KMS-11 (cell line): ENCODE data around the gene CAPZB.

ENCODE experiments used
- H2AFZ ChIP-seq: fragments of 200-600 bp; sonication (generic); 2 replicates; pipeline ENCODE4 v1.6.1; 2016; ENCODE audit warnings: antibody characterized with exemption, mixed run types, low read depth
- H3K27ac ChIP-seq: fragments of 200-600 bp; sonication (generic); 2 replicates; pipeline ENCODE4 v1.6.1; 2016; ENCODE audit warnings: mild to moderate bottlenecking, mixed run types
- H3K27me3 ChIP-seq: fragments of 200-600 bp; sonication (generic); 2 replicates; pipeline ENCODE4 v1.6.1; 2017; ENCODE audit warnings: mild to moderate bottlenecking, low read depth, mixed run types, moderate library complexity; ENCODE audit not compliant: insufficient read depth
- H3K36me3 ChIP-seq: fragments of 200-600 bp; sonication (generic); 2 replicates; pipeline ENCODE4 v1.6.1; 2017; ENCODE audit warnings: mild to moderate bottlenecking, mixed run types; ENCODE audit not compliant: insufficient read depth
- H3K4me1 ChIP-seq: fragments of 200-600 bp; sonication (generic); 2 replicates; pipeline ENCODE4 v1.6.1; 2016; ENCODE audit warnings: mild to moderate bottlenecking, low read depth, mixed run types; ENCODE audit not compliant: poor library complexity, severe bottlenecking
- H3K4me2 ChIP-seq: fragments of 200-600 bp; sonication (generic); 2 replicates; pipeline ENCODE4 v1.7.0; 2016; ENCODE audit warnings: mild to moderate bottlenecking, mixed run types
- H3K4me3 ChIP-seq: fragments of 200-600 bp; sonication (generic); IDR thresholded peaks from 2 replicates; pipeline ENCODE4 v1.6.1; 2017; ENCODE audit warnings: low read depth, low read length, mixed read lengths; ENCODE audit not compliant: insufficient read depth
- H3K79me2 ChIP-seq: fragments of 200-600 bp; sonication (generic); 2 replicates; pipeline ENCODE4 v1.6.1; 2016; ENCODE audit warnings: low read depth, mixed run types; ENCODE audit not compliant: insufficient read depth
- H3K9ac ChIP-seq: fragments of 200-600 bp; sonication (generic); 2 replicates; pipeline ENCODE4 v1.6.1; 2016; ENCODE audit warnings: mild to moderate bottlenecking, mixed run types
- H4K20me1 ChIP-seq: fragments of 200-600 bp; sonication (generic); 2 replicates; pipeline ENCODE4 v1.6.1; 2016; ENCODE audit warnings: mild to moderate bottlenecking, mixed run types; ENCODE audit not compliant: insufficient read depth
- TF ChIP-seq, protein P1 (sequence below): fragments of 200-600 bp; sonication (generic); conservative IDR thresholded peaks from 2 replicates; pipeline ENCODE4 v1.6.1; 2017; ENCODE audit warnings: low read depth, mild to moderate bottlenecking, antibody characterized with exemption, low read length, moderate library complexity, mixed read lengths

CAPZB gene

DNA sequence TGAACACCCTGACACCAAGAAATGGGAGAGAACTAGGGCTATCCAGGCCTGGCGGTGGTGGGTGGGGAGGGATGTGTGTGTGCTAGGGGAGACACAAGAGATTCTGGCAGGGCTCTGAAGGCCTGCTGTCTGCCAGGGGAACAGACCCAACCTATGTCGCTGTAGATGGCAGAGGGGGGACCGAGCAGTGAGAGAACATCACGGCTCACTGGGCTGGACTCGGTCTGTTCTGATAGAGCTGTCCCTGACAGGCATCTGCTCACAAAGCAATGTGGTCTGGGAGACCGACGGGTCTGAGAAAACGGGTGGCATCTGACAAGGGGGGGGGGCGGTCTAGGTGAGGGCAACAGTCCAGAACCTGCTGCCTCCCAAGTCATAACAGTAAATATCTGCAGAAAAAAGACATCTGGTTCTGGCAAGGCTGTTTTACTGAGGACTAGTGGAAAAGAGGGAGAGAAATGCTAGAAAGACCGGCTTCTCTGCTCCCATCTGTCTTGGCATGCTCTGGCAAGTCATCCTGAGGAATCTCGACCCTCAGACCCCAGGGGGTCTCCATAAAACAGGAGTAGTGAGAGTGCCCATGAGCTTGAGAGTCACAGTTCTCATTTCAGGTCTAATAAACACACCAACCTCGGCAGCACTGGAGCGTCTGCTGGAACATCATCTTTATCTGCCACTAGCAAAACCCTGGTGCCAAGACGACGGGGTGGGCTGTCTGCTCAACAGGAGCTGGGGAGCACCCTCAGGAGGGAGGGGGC, 136.7 kb downstream of the CAPZB start:
- Histone ChIP-seq H3K79me2 (no peaks in the 10 kb centered on the region), H3K27me3 (no peaks in the 10 kb centered on the region), H3K9ac (no peak overlapping the region), H4K20me1 (no peaks in the 10 kb centered on the region), H2AFZ (no peak overlapping the region), H3K36me3 (no peaks in the 10 kb centered on the region), H3K4me3 (no peak overlapping the region), H3K4me1 (peaks cover 5% of the 10 kb centered on the region), H3K27ac (no peak overlapping the region), H3K4me2 (no peak overlapping the region)
- TF ChIP-seq, protein P1, sequence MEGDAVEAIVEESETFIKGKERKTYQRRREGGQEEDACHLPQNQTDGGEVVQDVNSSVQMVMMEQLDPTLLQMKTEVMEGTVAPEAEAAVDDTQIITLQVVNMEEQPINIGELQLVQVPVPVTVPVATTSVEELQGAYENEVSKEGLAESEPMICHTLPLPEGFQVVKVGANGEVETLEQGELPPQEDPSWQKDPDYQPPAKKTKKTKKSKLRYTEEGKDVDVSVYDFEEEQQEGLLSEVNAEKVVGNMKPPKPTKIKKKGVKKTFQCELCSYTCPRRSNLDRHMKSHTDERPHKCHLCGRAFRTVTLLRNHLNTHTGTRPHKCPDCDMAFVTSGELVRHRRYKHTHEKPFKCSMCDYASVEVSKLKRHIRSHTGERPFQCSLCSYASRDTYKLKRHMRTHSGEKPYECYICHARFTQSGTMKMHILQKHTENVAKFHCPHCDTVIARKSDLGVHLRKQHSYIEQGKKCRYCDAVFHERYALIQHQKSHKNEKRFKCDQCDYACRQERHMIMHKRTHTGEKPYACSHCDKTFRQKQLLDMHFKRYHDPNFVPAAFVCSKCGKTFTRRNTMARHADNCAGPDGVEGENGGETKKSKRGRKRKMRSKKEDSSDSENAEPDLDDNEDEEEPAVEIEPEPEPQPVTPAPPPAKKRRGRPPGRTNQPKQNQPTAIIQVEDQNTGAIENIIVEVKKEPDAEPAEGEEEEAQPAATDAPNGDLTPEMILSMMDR = no peak

DNA sequence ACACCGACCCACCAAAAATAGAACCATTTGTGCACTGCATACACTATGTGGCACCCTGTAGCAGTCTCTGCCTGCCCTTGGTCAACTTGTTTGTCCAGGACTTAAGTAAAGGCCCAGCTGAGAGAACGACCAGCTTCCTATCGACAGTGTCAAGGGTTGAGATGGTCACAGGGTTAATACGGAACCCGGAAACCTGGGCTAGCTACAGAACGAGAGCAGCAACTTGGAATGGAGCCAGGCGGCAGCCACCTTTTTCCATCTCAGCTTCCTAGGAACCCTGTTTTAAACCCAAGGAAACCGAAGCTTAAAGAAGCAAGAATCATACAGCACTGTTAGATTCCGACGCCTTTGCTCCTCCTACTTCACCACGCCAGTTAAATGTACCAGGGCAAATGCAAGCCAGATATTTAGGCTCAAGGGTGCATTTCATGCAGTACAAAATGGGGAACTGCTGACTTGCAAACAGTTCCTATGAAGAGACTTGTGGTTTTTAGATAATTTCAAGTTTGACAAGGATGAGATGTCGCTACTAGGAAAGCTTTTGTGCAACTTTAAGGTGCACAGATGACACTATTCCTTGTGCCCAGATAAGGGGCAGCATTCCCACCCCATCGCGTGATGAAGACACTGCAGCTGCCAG, 137.7 kb downstream of the CAPZB start:
- no peak overlapping the region for H2AFZ ChIP-seq
- TF ChIP-seq, protein P1 = no peak
- no peak overlapping the region for H3K9ac ChIP-seq
- no peak overlapping the region for H3K27ac ChIP-seq
- no peaks in the 10 kb centered on the region for H3K79me2 ChIP-seq
- H3K4me2 ChIP-seq = no peak overlapping the region
- H3K4me1 ChIP-seq = peaks cover 5% of the 10 kb centered on the region
- no peaks in the 10 kb centered on the region for H4K20me1 ChIP-seq
- H3K27me3 ChIP-seq = no peaks in the 10 kb centered on the region
- H3K36me3 ChIP-seq = no peaks in the 10 kb centered on the region
- H3K4me3 ChIP-seq = no peak overlapping the region

DNA sequence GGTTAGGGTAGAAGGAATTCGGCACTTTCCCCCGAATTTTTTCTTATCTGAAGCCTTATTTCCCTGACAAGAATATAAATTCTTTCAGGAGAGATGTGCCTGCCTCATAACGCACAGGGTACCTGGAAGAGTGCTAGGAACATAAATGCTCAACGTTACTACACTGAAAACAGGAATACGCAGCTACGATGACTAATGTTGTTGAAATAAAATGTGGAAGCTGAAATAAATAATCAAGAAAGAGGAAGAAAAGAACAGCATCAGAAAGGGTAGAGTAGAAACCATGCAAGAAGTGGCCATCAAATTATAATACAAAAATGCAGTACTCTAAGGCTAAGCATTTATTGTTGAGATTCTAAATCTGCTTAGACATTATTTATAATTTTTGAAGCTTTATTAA, 139.3 kb downstream of the CAPZB start:
- TF ChIP-seq, protein P1 = no peak
- Histone ChIP-seq H3K27me3 (no peaks in the 10 kb centered on the region), H3K79me2 (no peaks in the 10 kb centered on the region), H3K9ac (no peak overlapping the region), H3K4me1 (peaks cover 5% of the 10 kb centered on the region), H3K4me3 (no peak overlapping the region), H3K4me2 (no peak overlapping the region), H2AFZ (no peak overlapping the region), H3K27ac (no peak overlapping the region), H3K36me3 (no peaks in the 10 kb centered on the region), H4K20me1 (no peaks in the 10 kb centered on the region)

GRCh38 chr1:19345391-19345790, 139.9 kb downstream of the CAPZB start:
- H3K4me2 ChIP-seq = no peak overlapping the region
- no peaks in the 10 kb centered on the region for H3K27me3 ChIP-seq
- H3K36me3 ChIP-seq = no peaks in the 10 kb centered on the region
- H3K9ac ChIP-seq = no peak overlapping the region
- TF ChIP-seq, protein P1 = no peak
- H2AFZ ChIP-seq = no peak overlapping the region
- no peaks in the 10 kb centered on the region for H3K79me2 ChIP-seq
- peaks cover 5% of the 10 kb centered on the region for H3K4me1 ChIP-seq
- no peak overlapping the region for H3K4me3 ChIP-seq
- H3K27ac ChIP-seq = no peak overlapping the region
- no peaks in the 10 kb centered on the region for H4K20me1 ChIP-seq
